Mesenchymal stem cell (in vitro differentiated cells and primary cell): Measurements from ENCODE around the gene DGKD.

Experiments
- DNase-seq: peaks from one replicate; pipeline ENCODE4 v3.0.0-alpha.2; 2013
- H2AFZ ChIP-seq: one replicate; pipeline ENCODE4 v1.6.1; 2013; ENCODE audit warnings: low read depth, mild to moderate bottlenecking, control low read depth, inconsistent platforms, low read length, moderate library complexity
- H2AK5ac ChIP-seq: 2 replicates; pipeline ENCODE4 v1.6.1; 2013; ENCODE audit warnings: low read length, moderate library complexity, mild to moderate bottlenecking, inconsistent platforms; ENCODE audit not compliant: severe bottlenecking
- H2BK120ac ChIP-seq: one replicate; pipeline ENCODE4 v1.6.1; 2013; ENCODE audit warnings: low read depth, mild to moderate bottlenecking, inconsistent platforms, low read length, moderate library complexity
- H2BK12ac ChIP-seq, 2 experiments: one replicate each; pipeline ENCODE4 v1.6.1; 2013; ENCODE audit warnings: inconsistent platforms in 2 of 2, low read length in 2 of 2, mild to moderate bottlenecking in 2 of 2, moderate library complexity in 2 of 2, control low read depth in 1 of 2
- H2BK15ac ChIP-seq: one replicate; pipeline ENCODE4 v1.6.1; 2013; ENCODE audit warnings: mild to moderate bottlenecking, low read depth, inconsistent platforms; ENCODE audit not compliant: poor library complexity, severe bottlenecking
- H2BK5ac ChIP-seq: 2 replicates; pipeline ENCODE4 v1.6.1; 2013; ENCODE audit warnings: low read depth, mild to moderate bottlenecking, low read length, control low read depth, inconsistent platforms; ENCODE audit not compliant: poor library complexity, severe bottlenecking
- H3K14ac ChIP-seq, 2 experiments: one replicate each; pipeline ENCODE4 v1.6.1; 2013; ENCODE audit warnings: inconsistent platforms in 2 of 2, low read length in 2 of 2, control low read depth in 1 of 2, mild to moderate bottlenecking in 1 of 2, moderate library complexity in 1 of 2
- H3K18ac ChIP-seq, 2 experiments: one replicate each; pipeline ENCODE4 v1.6.1; 2013; ENCODE audit warnings: inconsistent platforms in 2 of 2, low read length in 2 of 2, control low read depth in 1 of 2, low read depth in 1 of 2, mild to moderate bottlenecking in 1 of 2
- H3K23ac ChIP-seq, 2 experiments: one replicate each; pipeline ENCODE4 v1.6.1; 2013; ENCODE audit warnings: inconsistent platforms in 2 of 2, low read length in 2 of 2, mild to moderate bottlenecking in 2 of 2, moderate library complexity in 2 of 2, control low read depth in 1 of 2
- H3K27ac ChIP-seq: 2 replicates; pipeline ENCODE4 v1.5.1; 2013; ENCODE audit warnings: mild to moderate bottlenecking, moderate library complexity, low read length, control low read depth, inconsistent platforms; ENCODE audit not compliant: poor library complexity, severe bottlenecking
- H3K27me3 ChIP-seq, 2 experiments: 2 replicates each; pipeline versions ENCODE4 v1.6.1 to v1.7.0; 2013; ENCODE audit warnings: low read length in 2 of 2, mild to moderate bottlenecking in 2 of 2, moderate library complexity in 2 of 2, control low read depth in 1 of 2, inconsistent platforms in 1 of 2; ENCODE audit not compliant: control insufficient read depth in 1 of 2, insufficient read depth in 1 of 2
- H3K36me3 ChIP-seq, 2 experiments: 2 replicates each; pipeline versions ENCODE4 v1.6.1 to v1.7.0; 2013; ENCODE audit warnings: low read length in 2 of 2, control low read depth in 1 of 2, inconsistent platforms in 1 of 2, low read depth in 1 of 2, mild to moderate bottlenecking in 1 of 2; ENCODE audit not compliant: insufficient read depth in 2 of 2, control insufficient read depth in 1 of 2
- H3K4ac ChIP-seq, 2 experiments: one replicate each; pipeline ENCODE4 v1.6.1; 2013; ENCODE audit warnings: inconsistent platforms in 2 of 2, low read length in 2 of 2, mild to moderate bottlenecking in 2 of 2, moderate library complexity in 2 of 2, control low read depth in 1 of 2, low read depth in 1 of 2
- H3K4me1 ChIP-seq: 2 replicates; pipeline ENCODE4 v1.6.1; 2013; ENCODE audit warnings: low read depth, low read length, control low read depth; ENCODE audit not compliant: control insufficient read depth, insufficient read depth
- H3K4me2 ChIP-seq: 2 replicates; pipeline ENCODE4 v1.6.1; 2013; ENCODE audit warnings: low read length, mild to moderate bottlenecking, inconsistent platforms; ENCODE audit not compliant: poor library complexity, severe bottlenecking
- H3K4me3 ChIP-seq, 2 experiments: 2 replicates each; pipeline versions ENCODE4 v1.5.1 to v1.7.0; 2013; ENCODE audit warnings: low read length in 2 of 2, mild to moderate bottlenecking in 2 of 2, control low read depth in 1 of 2, low read depth in 1 of 2; ENCODE audit not compliant: insufficient read depth in 1 of 2
- H3K79me1 ChIP-seq: replicated peaks from 2 replicates; pipeline ENCODE4 v1.6.1; 2013; ENCODE audit warnings: mild to moderate bottlenecking, control low read depth, low read length, inconsistent platforms; ENCODE audit not compliant: poor library complexity, severe bottlenecking
- H3K9ac ChIP-seq: 2 replicates; pipeline ENCODE4 v1.7.0; 2013; ENCODE audit warnings: mild to moderate bottlenecking, low read length, moderate library complexity
- H3K9me3 ChIP-seq: 2 replicates; pipeline ENCODE4 v1.7.0; 2013; ENCODE audit warnings: mild to moderate bottlenecking, low read length; ENCODE audit not compliant: control insufficient read depth
- H4K8ac ChIP-seq: one replicate; pipeline ENCODE4 v1.6.1; 2013; ENCODE audit warnings: inconsistent platforms, mild to moderate bottlenecking, low read length, moderate library complexity
- H4K91ac ChIP-seq: one replicate; pipeline ENCODE4 v1.6.1; 2013; ENCODE audit warnings: mild to moderate bottlenecking, low read length, inconsistent platforms
- WGBS: methylation state at CpG from one replicate; pipeline ENCODE4 v1.1.7; 2013; ENCODE audit warnings: mixed read lengths; 5-methylcytosine and 5-hydroxymethylcytosine counted together

The DGKD gene

GRCh38 chr2:233422649-233423551, 68.6 kb downstream of the DGKD start:
- Histone ChIP-seq H3K9me3 (peaks cover 13% of the 10 kb centered on the region), H3K4ac (no peak overlapping the region), H3K79me1 (peaks cover 57% of the 10 kb centered on the region), H2BK15ac (no peak overlapping the region), H3K4me3 (no peak overlapping the region), H2BK12ac (no peak overlapping the region), H2BK120ac (no peak overlapping the region), H3K14ac (no peak overlapping the region), H3K4me2 (no peak overlapping the region), H3K27me3 (no peaks in the 10 kb centered on the region), H3K27ac (no peak overlapping the region), H3K23ac (no peak overlapping the region), H4K91ac (no peak overlapping the region), H3K18ac (no peak overlapping the region), H3K4me1 (peaks cover 8% of the 10 kb centered on the region), H3K36me3 (peaks cover 0 to 11% of the 10 kb centered on the region in 2 experiments), H2AFZ (no peak overlapping the region), H3K9ac (no peak overlapping the region), H4K8ac (no peak overlapping the region), H2BK5ac (no peak overlapping the region), H2AK5ac (no peak overlapping the region)
- 96% methylated on average over 9 of the region's 12 CpGs for WGBS
- DNase-seq = no peak

- Histone ChIP-seq H4K91ac (no peak overlapping the region), H2BK15ac (no peak overlapping the region), H3K27me3 (no peaks in the 10 kb centered on the region), H3K4me1 (peaks cover 8% of the 10 kb centered on the region), H3K9me3 (peaks cover 13% of the 10 kb centered on the region), H3K9ac (no peak overlapping the region), H3K4me2 (no peak overlapping the region), H3K14ac (no peak overlapping the region), H3K4ac (no peak overlapping the region), H3K36me3 (peaks cover 0 to 10% of the 10 kb centered on the region in 2 experiments), H2BK120ac (no peak overlapping the region), H2BK5ac (no peak overlapping the region), H2AFZ (no peak overlapping the region), H4K8ac (no peak overlapping the region), H3K23ac (no peak overlapping the region), H2BK12ac (no peak overlapping the region), H3K4me3 (no peak overlapping the region), H3K18ac (no peak overlapping the region), H3K79me1 (peaks cover 59% of the 10 kb centered on the region), H2AK5ac (no peak overlapping the region), H3K27ac (no peak overlapping the region)
- no peak for DNase-seq
- WGBS = 100% methylated on average over 6 of the region's 6 CpGs
These were observed 69.2 kb downstream of the DGKD start for GRCh38 chr2:233423552-233423860.

- Histone ChIP-seq H3K4me3 (no peak overlapping the region), H3K36me3 (peaks cover 0 to 2% of the 10 kb centered on the region in 2 experiments), H3K4me2 (no peak overlapping the region), H3K23ac (no peak overlapping the region), H2BK120ac (no peak overlapping the region), H4K91ac (no peak overlapping the region), H2BK12ac (no peak overlapping the region), H3K27me3 (no peaks in the 10 kb centered on the region), H3K4ac (no peak overlapping the region), H3K9ac (no peak overlapping the region), H3K14ac (no peak overlapping the region), H2AFZ (no peak overlapping the region), H2BK5ac (no peak overlapping the region), H3K18ac (no peak overlapping the region), H2AK5ac (no peak overlapping the region), H4K8ac (no peak overlapping the region), H3K4me1 (peaks cover 4% of the 10 kb centered on the region), H3K27ac (no peak overlapping the region), H3K79me1 (peaks cover 52% of the 10 kb centered on the region), H2BK15ac (no peak overlapping the region), H3K9me3 (peaks cover 13% of the 10 kb centered on the region)
- no peak for DNase-seq
- 96% methylated on average over 16 of the region's 16 CpGs for WGBS
These were observed 70.1 kb downstream of the DGKD start for GRCh38 chr2:233424154-233424951.

- H3K4me2 ChIP-seq = no peak overlapping the region
- H3K14ac ChIP-seq = no peak overlapping the region
- no peaks in the 10 kb centered on the region for H3K36me3 ChIP-seq
- H3K27me3 ChIP-seq = no peaks in the 10 kb centered on the region
- H4K8ac ChIP-seq = no peak overlapping the region
- peaks cover 2% of the 10 kb centered on the region for H3K4me1 ChIP-seq
- 41% methylated on average over 7 of the region's 7 CpGs for WGBS
- no peak overlapping the region for H3K23ac ChIP-seq
- peaks cover 13% of the 10 kb centered on the region for H3K9me3 ChIP-seq
- no peak overlapping the region for H3K4me3 ChIP-seq
- H2BK120ac ChIP-seq = no peak overlapping the region
- peaks cover 45% of the 10 kb centered on the region for H3K79me1 ChIP-seq
- no peak overlapping the region for H3K4ac ChIP-seq
- H2AK5ac ChIP-seq = no peak overlapping the region
- no peak overlapping the region for H4K91ac ChIP-seq
- no peak overlapping the region for H2BK15ac ChIP-seq
- H2BK12ac ChIP-seq = no peak overlapping the region
- no peak overlapping the region for H3K27ac ChIP-seq
- no peak overlapping the region for H2AFZ ChIP-seq
- H3K9ac ChIP-seq = no peak overlapping the region
- peak; percentile 92 for DNase-seq
- H3K18ac ChIP-seq = no peak overlapping the region
- H2BK5ac ChIP-seq = no peak overlapping the region
These were observed 72.5 kb downstream of the DGKD start for GRCh38 chr2:233426619-233427342.
